GM19372 (cell line): ENCODE measurements around the gene SENP5.
"Not testable (repeated sequence)": the region's sequence is repeated elsewhere in the genome, so short reads cannot be mapped to it uniquely, and the experiment has no call there.

Source experiments
- ATAC-seq: cut with Tn5 transposase; IDR thresholded peaks from one replicate; pipeline ENCODE4 v1.9.1; 2021; ENCODE audit warnings: mild to moderate bottlenecking, low read depth, moderate library complexity; ENCODE audit not compliant: unreplicated experiment

Gene SENP5

GRCh38 chr3:196941729-196942225 is 74.1 kb downstream of the SENP5 start:
- peak; percentile 21 for ATAC-seq

DNA sequence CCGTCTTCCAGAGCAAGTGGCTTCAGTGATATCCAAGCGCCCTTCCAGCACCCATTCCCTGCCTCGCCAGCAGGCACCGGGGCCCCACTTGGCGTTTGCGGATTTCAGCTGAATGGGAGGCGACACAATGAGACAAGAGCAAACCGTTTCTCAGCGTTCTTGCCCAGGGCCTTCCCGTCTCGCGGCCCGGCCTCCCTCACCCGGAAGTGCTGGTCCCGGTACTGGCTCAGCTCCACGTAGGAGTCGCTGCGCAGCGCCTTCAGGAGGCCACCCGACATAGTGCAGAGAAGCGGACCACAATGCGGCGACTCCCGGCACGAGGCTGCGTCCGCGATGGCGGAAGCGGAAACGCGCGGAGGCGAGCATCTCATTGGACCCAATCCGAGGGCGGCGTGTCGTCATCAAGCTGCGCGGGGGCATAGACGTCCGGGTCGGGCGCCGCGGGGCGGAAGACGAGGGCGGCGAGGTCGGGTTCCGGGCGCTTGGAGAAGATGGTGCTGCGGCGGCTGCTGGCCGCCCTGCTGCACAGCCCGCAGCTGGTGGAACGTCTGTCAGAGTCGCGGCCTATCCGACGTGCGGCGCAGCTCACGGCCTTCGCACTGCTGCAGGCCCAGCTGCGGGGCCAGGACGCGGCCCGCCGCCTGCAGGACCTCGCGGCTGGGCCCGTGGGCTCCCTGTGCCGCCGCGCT is 74.7 kb downstream of the SENP5 start, which contains the start of gene NCBP2:
Gene NCBP2, minus strand, starts transcription at position 303 of the 689 bp plus-strand sequence. Its CDS starts 25 bp downstream, at position 278.
- peak; percentile 90 for ATAC-seq

- peak; percentile 9 for ATAC-seq
Observed at GRCh38 chr3:196942915-196943277, 75.2 kb downstream of the SENP5 start.

GRCh38 chr3:196944037-196944790 is 76.5 kb downstream of the SENP5 start:
- ATAC-seq: not testable (repeated sequence)

- ATAC-seq: no peak
Observed at GRCh38 chr3:196947136-196947859, 79.6 kb downstream of the SENP5 start.

DNA sequence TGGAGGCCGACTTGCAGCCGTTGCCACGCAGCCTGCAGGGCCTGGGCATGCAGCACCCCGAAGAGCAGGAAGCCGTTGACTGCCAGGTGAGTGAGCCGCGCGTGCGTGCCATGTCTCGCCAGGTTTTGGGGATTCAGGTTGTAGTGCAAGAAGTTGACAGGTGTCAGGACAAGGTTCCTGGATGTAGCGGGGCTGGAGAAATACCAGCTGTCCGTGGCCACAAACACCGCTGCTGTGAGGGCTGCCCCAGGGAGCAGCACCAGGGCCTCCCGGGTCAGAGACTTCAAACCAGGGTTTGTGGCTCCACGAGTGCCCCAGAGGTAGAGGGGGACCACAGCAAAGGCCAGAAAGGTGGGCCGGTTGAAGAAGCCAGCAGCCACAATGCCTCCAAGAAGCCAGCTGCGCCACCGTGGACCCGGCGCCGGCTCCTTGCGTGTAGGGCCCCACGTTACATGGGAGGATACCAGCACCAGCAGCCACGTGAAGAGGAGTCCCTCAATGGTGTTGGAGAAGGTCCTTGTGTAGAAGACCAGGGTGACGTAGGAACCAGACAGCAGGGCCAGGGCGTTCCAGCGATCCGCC is 80.2 kb downstream of the SENP5 start:
- ATAC-seq: no peak

- ATAC-seq: no peak
Observed at GRCh38 chr3:196948442-196949284, 80.9 kb downstream of the SENP5 start.

- no peak for ATAC-seq
Observed at GRCh38 chr3:196949285-196949619, 81.5 kb downstream of the SENP5 start.

- no peak for ATAC-seq
Observed at GRCh38 chr3:196949750-196950149, 82.0 kb downstream of the SENP5 start.

- no peak for ATAC-seq
Observed at GRCh38 chr3:196951371-196951770, 83.7 kb downstream of the SENP5 start.

DNA sequence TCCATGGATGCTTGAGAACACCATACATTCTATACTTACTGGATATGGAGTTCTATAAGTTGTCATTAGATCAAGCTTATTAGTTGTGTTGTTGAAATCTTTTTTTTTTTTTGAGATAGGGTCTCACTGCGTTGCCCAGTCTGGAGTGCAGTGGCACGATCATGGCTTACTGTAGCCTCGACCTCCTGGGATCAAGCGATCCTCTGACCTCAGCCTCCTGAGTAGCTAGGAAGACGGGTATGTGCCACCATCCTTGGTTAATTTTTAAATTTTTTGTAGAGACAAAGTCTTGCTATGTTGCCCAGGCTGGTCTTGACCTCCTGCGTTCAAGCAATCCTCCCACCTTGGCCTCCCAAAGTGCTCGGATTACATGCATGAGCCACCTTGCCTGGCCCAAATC is 87.1 kb downstream of the SENP5 start:
- ATAC-seq: no peak

DNA sequence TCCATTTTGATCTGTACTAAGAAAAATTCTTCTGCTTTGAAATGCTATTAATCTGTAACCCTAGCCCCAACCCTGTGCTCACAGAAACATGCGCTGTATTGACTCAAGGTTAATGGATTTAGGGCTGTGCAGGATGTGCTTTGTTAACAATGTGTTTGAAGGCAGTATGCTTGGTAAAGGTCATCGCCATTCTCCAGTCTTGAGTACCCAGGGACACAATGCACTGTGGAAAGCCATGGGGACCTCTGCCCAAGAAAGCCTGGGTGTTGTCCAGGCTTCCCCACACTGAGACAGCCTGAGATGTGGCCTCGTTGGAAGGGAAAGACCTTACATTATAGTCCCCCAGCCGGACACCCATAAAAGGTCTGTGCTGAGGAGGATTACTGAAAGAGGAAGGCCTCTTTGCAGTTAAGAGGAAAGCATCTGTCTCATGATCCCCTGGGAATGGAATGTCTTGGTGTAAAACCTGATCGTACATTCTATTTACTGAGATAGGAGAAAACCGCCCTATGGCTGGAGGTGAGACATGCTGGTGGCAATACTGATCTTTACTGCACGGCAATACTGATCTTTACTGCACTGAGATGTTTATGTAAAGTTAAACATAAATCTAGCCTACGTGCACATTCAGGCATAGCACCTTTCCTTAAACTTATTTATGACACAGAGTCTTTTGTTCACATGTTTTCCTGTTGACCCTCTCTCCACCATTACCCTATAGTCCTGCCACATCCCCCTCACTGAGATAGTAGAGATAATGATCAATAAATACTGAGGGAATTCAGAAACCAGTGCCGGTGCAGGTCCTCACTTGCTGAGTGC is 94.6 kb downstream of the SENP5 start:
- ATAC-seq: no peak

DNA sequence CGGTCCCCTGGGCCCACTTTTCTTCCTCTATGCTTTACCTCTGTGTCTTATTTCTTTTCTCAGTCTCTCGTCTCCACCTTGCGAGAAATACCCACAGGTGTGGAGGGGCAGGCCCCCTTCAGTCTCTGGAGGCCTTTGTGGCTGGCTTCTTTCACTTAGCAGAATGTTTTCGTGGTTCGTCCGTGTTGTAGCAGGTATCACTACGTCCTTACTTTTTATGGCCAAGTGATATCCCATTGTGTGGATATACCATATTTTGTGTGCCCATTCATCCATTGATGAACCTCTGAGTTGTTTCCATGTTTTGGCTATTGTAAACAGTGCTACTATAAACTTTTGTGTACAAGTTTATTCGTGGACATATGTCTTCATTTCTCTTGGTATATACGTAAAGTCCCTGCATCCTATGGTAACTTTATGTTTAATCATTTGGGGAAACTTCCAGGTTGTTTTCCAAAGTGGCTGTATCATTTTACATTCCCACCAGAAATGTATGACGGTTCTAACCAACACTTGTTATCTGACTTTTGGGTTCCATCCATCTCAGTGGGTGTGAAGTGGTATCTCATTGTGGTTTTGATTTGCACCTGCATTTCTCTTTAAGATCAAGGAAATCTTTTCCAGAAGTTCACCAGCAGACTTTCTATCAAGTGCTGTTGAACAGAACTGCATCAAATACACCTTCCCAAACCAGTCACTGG is 95.4 kb downstream of the SENP5 start:
- no peak for ATAC-seq

DNA sequence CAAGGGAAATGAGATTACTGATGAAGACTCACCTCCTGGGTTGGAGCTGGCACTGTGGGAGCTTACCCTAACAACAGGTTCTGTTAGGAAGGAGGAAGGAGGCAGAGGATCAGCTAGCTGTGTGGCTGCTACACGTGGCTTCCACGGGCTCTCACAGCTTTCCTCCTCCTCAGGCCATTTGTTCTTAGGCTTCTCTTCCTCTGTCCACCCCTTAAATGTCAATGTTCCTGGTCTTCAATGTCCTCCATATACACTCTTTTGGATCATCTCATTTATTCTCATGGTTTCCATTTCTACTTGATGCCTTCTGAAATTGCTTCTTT is 95.9 kb downstream of the SENP5 start:
- no peak for ATAC-seq

- ATAC-seq: no peak
Observed at GRCh38 chr3:196965112-196965803, 97.5 kb downstream of the SENP5 start.

GRCh38 chr3:196965804-196966173 is 98.1 kb downstream of the SENP5 start:
- ATAC-seq: no peak

DNA sequence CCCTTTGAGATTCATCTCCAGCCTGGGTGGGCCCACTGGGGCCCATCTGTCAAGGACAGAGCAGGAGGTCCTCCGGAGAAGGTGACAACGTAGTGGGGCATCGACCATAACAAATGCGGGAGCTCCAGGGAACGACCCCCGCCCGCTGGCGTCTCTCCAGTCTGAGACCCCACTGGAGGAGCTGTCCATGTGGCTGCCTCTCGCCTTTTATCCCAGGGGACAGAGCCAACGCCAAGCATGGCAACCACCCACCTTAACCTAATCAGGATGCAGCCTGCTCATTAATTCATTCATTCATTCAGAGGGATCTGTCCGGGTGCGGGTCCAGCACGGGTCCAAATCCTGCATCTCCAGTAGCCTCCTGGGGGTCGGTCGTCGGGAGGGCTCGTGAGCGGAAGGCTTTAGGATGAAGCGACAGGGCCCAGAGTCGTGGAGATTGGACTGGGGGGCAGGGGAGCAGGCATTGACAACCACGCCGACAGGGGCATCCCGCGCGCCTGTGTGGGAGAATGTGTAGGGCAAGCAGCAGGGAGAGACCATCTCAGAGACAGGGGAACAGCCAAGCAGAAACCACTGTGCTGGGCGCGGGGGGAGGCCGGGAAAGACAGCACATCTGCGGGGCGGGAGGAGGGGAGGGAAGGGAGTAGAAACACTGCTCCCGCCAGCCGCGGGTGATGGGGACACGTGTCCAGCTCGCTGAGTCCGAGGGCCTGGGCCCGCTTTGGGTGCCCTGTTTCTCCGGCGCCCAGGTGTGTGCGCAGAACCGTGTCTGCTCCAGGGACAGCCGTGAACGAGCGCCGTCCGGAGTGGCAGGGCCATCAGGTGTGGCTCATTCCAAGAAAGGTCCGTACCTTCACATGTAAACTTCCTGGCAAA is 99.0 kb downstream of the SENP5 start:
- ATAC-seq: no peak
